Stimulated activated CD4-positive, alpha-beta T cell treated with anti-CD3 and anti-CD28 coated beads, Interleukin-2, amount 100 ng/mL, for 48 hours (primary cell): ENCODE results near the gene CCDC116.
A peak's percentile ranks its signal among the peaks of the same experiment; 100 is the strongest.
"Not testable (repeated sequence)": the region's sequence is repeated elsewhere in the genome, so short reads cannot be mapped to it uniquely, and the experiment has no call there.

Experiments used
- DNase-seq, 2 donors: peaks; one replicate each; pipeline ENCODE4 v3.0.0-alpha.2; 2020

CCDC116 gene, protein sequence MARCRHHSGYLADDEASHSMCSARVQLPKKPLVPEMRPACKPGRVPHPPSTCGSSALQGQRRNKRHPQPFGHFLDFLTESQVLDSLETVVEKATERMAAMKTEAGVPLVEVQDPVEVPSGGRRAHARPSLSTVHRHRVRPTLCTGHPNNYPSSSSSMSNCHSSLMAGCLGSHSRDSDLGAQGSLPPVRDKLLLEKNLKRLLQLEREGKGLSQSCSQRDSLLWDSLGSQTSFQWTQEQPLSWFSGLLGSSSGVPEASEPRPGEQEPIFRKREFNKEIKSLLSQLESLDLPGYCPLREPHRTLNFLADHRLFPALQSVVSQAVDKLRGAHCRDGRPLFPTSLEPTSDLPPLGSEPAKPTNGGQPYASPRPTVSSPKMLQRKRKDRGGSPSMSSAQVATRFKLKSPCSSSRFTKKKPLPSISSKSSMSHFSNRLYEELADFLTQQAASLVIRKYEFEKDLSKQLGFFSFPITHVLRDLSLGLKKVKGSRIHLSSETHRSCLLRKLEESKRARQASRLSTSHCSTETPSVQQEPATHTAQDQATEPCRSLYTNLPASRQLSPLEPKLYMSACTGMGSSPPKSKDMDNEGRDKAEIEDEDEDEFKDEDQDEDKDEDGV

DNA sequence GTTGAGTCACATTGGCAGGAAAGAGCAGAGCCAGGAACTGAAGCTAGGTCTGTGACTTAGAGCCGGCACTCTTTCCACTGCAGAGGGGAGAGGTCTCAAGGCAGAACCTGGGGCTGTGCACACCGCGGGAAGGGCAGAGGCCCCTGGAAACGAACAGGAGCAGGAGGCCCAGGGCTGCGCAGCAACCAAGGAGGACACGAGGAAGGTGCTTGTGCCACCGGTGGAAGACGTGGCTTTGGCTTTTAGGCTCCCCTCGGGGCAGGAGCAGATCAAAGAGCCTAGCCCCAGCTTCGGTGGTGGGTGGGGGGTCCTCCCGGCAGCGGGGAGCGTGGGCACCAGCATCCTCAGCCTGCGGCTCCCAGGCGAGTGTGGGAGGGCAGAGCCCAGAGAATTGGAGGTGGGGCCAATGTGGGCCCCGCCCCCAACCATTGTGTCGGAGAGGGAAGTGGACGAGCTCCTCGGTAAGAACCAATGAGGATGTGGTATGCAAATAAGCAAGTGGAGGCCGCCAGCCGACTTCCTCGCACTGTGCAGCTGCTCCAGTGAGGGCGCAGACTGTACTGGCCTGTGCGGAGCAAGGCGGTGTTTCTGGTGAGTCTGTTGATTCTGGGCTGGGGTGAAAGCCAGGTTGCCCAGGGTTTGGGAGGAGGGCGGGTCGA, at the start of gene CCDC116:
Gene CCDC116, plus strand, starts transcription at position 524 of the 659 bp plus-strand sequence. CDS start 422 bp downstream, outside the sequence.
- peak in 1 of 2 donors; percentile 63 for DNase-seq

DNA sequence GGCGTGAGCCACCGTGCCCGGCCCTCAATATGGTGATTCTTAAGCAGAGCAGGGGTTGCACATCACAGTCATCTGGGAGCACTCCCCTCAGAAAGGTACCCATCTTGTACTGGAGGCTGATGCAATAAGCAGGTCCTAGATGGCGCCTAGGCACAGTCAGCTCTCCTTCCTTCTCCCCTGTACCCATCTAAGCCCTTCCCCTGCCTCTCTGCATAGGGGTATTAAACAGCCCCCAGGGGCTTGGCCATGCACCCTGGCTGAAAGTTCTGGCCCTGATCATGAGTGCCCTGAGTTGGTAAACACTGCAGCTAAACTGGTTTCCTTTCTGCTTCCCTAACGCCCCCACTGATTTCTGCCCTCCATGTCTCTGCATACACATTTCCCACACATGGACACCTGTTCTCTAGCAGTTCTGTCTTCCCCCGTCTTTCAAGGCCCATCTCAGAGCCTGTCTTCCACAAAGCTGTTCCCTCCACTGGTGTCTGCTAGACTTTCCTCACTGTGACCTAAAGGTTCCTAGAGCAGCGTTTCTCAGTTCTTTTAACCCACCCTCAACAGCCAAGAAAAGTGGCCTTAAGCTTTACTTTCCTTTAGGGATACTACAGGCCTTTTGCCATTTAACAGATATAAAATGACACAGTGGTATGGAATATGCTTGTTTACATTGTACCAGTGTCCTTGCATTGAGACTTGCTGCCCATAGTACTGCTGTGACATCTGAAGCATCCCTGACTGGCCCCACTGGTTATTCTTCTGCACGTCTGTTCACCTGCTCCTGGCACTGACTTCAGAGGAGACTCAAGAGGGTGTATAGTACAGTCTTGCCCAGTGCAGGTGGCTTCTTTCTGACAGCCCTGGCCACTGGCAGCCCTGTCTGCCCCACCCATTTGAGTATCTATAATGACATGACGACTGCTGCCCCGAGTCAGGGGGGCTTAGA, 49.5 kb upstream of the CCDC116 start:
- DNase-seq, result no peak

DNA sequence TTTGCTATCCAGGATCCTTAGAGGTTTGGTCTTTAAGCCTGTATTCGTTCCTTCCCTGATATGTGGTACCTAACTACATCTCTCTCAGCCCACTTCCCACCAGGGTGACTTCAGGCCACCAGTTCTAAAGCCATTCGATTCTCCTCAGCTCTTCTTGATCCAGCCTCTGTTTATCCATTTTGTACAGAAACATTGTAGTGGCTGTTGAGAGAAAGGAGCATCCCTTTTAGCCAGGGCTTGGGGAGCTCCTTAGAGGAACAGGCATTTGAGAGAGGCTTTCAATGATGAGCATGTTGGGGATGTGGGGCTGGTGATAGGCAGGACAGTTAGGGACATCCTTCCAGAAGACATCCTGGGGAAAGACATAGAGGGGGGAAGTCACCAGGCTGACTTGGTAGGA, 47.2 kb upstream of the CCDC116 start:
- DNase-seq, result no peak

DNA sequence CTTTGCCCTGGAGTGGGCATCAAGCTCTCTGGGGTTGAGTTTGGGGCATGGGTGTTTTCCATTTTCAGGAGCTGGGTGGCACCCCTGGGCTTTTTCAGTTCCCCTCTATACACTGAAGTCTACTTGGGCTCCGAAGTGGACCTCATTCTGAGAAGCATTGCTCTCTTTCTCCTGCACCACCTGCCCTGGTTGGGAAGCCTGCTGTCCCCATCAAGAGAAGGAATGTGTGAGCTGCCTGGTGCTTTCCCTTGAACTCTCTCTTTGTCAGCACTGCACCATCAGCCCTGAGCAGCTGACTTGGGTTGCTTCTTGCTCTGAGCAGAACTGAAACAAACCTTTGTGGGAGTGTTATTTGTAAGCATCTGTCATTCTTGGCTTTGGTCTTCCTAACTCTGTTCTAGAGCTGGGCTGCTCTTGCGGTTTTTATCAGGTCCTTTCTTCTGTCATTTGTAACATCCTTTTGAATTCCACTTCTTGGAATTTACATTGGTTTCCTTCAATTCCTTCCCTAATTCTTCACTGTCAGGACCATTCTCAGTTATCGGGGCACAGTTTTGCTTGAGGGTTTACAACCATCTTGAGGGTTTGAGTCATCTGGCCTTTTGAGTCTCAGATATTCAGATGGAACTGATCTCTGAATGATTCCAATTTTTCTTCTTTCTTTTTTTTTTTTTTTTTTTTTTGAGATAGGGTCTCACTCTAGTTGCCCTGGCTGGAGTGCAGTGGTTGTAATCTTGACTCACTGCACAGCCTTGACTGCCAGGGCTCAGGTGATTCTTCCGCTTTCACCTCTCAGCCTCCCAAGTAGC, 44.6 kb upstream of the CCDC116 start:
- peak; percentile 36 to 40 for DNase-seq

DNA sequence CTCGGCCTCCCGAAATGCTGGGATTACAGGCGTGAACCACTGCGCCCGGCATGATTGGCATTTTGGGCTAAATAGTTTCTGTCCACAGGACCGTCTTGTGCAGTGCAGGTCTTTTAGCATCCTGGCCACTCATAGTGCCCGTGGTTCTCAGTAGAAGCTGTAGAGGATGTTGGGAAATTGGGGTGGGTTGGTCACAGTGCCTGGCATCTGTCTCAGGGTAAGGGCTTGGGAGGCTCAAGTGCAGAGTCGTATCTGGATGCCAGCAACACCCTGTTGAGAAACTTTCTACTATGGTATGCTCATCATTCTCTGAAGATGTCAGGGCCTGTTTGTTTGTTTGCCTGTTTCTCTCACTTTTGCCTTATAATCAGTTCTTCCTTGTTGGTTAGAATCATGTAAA, 43.2 kb upstream of the CCDC116 start:
- DNase-seq, result no peak

DNA sequence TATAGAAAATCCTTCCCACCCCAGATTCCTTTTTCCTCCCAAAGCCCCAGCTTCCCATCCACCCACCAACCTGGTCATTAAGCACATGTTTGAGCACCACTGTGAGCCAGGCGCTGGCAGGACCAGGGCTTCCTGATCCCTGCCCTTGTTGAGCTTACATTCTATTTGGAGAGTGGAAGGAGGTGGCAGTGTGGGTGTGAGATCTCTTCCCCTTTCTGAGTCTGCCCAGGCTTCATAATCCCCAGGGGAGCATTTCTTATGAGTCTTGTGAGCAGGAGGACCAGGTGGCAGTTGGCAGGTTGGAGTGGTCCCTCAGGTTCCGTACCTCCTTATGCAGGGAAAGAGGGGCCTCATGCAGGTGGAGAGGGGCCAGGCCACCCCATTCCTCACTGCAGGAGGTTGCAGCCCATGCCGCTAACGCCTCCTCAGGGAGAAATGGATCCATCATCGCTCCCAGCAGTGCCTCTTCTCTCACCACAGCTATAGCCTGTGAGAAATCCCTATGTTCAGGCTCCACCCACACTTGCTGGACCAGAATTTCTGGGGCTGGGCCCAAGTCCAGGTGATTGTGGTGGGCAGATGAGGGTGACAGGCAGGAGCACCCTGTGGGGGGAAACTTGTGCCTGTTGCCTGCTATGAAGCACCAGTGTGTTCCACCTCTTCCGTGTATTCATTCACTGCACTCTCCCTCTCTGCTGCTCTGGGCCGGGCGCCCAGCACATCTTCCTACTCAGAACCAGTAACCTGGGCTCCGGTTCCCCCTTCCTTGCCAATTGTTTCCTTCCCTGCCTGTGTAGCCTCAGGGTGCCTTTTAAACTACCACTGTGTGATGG, 41.5 kb upstream of the CCDC116 start:
- DNase-seq, result no peak

DNA sequence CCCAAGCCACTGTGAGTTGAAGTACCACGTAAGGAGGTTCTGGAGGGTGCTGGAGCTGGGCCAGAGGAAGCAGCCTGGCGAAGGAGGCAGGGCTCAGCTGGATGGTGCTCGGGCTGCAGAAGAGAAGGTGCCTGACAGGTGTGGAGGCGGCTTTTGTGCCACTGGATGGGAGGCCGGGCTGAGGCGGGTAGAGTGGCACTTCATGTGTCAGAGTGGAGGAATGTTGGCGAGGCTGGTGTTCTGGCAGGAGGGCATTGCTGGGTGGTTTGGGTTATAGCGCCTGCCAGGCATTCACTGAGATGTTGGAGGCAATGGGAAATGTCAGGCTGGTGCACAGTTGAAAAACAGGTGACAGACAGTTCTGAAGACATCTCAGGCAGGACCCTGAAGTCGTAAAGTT, 40.9 kb upstream of the CCDC116 start:
- no peak for DNase-seq

DNA sequence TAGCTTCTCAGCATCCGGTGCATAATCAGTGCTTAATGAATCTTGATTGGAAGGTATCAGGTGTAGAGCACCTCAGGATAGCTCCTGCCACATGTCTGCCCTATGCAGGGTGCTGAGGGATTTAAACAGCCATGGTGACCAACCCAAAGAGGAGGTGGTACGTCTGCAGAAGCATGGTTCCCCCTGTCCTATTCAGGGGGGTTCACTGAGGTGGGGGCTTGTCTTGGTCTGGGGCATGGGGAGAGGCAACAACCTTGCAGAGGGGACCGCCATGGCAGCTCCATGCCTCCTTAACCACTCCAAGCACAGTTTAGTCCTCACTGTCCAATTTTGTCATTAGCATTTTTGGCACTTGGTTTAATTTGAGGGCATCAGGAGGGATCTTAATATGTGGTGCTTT, 40.1 kb upstream of the CCDC116 start:
- no peak for DNase-seq

DNA sequence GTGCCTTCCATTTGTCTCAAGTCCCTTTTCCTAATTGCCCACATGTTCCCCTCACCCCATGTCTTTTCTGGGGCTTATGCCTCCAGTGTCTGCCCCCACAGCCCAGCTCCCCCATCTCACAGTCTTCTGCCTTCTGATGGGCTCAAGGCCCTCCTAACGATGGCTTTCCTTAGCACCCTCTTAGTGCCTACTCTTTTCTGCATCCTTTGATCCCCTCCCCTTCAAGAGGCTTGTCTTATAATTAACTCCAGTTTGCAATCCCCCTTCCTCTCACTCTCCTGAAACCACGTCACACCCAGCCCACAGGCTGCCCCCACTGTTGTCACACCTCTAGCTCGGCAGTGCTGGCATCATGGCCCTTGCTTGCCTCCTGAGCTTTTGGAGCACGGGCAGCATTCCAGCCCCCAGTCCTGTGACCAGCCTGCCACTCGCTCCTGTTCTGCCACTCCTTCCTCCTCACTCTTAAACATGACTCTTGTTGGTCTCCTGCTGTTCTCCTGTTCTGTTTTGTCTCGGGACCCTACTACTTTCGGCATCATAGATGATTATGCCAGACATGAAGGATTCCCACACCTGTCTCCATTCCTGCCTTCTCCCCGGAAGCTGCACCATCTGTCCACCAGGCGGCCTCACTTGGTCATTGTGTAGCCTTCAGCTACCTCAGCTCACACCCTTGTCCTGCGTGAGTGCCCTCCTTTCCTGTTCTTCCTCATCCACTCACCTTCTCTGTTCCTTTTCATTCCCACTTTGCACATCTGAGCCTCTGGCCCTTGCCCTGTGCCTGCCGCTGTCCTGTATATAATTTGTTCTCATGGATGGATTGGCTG, 38.9 kb upstream of the CCDC116 start:
- DNase-seq, result no peak

DNA sequence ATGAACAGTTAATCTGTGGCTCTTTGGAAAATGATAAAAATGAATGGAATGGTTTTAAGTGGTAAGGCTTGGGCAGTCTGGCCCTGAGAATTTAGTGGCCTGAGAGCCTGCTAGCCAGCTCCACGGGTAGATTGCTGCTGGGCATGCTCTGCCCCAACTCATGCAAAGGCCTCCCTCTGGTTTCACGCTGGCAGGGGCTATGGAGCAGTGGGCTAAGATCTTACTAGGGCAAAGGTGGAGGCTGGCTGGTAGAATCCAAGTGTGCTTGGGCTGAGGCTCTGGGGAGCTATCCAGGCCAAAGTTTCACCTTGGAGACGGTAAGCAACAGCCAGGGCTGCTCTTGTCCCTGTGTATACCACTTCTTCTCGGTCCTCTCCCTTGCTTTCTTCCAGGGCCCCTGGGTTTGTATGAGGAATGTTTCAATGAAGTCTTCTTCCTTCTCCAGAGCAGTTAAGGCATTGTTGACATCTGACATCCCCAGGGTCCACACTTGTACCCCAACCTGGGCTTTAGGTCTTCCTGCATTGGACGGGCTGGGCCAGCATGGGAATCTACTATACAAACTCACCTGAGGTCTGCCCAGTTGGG, 37.6 kb upstream of the CCDC116 start:
- no peak for DNase-seq

DNA sequence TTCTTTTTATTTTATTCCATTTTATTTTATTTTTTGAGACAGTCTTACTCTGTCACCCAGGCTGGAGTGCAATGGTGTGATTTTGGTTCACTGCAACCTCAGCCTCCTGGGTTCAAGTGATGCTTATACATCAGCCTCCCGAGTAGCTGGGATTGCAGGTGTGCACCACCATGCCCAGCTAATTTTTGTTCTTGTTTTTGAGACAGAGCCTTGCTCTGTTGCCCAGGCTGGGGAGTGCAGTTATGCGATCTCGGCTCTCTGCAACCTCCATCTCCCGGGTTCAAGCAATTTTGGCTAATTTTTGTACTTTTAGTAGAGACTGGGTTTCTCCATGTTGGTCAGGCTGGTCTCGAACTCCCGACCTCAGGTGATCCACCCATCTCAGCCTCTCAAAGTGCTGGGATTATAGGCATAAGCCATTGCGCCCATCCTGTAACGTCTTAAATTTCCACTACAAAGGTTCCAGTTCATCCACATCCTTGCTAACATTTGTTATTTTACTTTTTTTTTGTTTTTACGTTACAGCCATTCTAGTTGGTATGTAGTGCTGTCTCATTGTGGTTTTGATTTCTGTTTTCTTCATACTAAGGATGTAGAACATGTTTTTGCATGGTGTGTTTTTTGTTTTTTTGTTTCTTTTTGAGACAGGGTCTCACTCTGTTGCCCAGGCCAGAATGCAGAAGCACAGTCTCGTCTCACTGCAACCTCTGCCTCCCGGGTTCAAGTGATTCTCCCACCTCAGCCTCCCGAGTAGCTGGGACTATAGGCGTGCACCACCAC, 36.0 kb upstream of the CCDC116 start:
- DNase-seq, result not testable (repeated sequence)

DNA sequence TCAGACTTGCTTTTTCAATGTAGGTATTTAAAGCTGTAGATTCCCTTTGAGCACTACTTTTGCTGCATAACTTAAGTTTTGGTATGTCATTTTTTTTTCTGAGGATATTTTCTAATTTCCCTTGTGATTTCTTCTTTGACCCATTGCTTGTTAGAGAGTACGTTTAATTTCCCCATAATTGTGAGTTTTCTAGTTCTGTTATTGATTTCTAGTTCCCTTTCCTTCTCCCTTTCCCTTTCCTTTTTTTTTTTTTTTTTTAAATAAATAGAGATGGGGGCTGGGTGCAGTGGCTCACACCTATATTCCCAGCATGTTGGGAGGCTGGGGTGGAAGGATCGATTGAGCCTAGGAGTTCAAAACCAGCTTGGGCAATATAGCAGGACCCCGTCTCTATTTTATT, 34.3 kb upstream of the CCDC116 start:
- no peak for DNase-seq

DNA sequence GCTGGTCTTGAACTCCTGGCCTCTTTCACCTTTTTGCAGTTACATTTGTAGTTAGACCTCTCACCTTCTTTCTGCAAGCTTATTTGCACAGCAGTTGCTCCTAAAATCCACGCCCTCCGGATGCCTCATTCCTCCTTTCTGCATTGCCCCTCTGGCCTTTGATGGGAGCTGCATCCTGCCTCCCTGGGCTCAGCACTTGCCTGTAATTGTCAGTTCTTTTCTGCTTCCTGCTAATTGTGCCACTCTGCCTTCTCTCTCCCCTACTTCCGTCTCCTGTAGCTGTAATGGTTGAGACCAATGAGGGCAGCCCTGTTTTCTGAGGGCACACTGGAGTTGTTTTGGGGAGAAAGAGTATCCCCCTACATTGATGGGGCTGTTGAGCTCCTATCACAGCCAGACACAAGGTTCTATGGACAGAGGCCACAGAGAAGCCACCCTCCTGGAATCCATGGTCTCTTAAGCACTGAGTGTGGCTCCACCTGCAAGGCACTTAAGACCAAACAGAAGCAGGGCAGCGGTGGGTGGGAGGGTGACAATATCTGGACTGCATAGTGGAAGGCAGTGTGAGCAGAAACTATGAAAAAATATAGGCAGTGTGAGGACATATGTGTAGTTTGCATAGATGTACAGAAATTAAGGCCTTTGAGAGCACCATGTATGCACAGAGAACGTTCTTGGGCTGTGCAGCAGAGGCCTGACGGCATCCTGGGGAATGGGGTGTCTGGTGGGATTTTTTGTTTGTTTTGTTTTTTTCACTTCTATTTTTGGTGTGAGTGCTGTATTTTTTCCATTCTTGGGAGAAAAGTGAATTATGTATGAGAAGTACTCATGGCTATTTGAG, 33.3 kb upstream of the CCDC116 start:
- DNase-seq, result no peak

DNA sequence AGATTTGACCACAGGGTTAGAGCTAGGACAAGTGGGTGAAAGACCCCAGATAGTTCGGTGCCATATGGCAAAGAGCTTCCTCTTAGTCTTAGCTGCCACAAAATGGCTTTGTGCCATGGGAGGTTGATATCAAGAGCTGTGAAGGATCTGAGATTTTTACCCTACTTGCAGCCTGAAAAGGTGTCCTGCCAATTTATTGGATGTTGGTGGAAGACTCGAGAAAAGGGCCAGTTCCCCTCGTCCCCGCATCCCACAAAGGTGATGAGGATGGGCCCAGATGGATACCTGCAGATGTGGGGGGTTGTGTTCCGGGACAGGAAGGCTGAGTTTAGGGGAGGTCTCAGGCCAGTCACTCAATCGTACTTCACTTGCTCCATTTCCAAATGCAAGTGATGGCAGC, 30.0 kb upstream of the CCDC116 start:
- DNase-seq, result no peak

DNA sequence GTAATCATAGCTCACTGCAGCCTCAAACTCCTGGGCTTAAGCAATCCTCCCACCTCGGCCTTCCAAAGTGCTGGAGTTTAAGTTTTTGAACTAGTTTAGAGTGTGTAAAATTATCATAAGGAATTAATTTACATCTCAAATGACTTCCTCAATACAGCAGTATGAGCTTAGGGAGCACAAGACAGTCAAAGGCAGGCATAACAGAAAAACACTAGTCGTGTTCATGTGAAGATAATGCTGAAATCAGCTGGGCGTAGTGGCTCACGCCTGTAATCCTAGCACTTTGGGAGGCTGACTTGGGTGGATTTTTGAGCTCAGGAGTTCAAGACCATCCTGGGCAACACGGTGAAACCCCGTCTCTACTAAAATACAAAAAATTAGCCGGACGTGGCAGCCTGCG, 28.6 kb upstream of the CCDC116 start:
- DNase-seq, result no peak

DNA sequence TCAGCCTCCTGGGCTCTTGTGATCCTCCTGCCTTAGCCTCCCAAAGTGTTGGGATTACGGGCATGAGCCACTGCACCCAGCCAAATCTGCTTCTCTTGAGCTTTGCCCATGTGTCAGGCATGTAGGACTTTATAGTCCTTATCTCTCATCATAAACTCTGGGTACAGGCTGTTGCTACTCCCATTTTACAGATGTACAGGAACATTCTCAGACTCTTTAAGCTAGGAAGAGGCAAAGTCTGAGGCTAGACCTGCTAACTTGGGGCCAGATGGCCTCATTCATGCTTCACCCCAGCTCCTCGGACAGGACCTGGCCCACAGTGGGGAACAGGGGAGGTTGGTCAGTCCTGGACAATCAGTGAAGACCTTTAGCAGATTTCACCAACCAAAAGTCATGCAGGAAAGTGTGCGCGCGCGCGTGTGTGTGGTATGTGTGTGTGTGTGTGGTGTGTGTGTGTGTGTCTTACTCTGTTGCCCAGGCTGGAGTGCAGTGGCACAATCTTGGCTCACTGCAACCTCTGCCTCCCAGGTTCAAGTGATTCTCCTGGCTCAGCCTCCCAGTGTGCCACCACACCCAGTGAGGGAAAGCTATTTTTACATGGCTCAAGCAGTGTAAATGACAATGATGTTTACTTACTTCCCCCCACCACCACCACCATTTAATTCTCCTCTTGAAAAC, 26.5 kb upstream of the CCDC116 start:
- DNase-seq, result no peak

DNA sequence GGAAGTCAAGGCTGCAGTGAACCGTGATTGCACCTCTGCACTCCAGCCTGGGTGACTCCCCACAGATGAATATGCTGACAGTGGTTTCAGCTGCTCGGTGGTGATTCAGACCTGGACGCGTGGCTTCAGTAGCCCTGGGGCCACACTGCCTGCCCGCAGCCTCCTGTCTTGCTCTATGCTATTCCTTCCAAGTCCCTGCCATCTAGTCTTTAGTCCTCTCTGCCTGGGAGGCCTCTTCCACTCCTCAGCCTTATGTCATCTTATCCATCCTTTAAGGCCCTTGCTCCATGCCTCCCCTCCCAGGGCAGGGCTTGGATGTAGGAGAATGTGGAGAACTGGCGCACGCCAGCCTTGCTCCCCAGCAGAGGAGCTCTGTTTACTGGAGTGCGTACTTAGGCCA, 25.8 kb upstream of the CCDC116 start:
- no peak for DNase-seq
